Bone marrow (tissue), 2 donors: ENCODE results near the gene KBTBD2.
"Not testable (repeated sequence)": the region's sequence is repeated elsewhere in the genome, so short reads cannot be mapped to it uniquely, and the experiment has no call there.

ENCODE experiments used
- DNase-seq, 2 donors: peaks; one replicate each; lab custom pipeline; 2025; lab: John Stamatoyannopoulos, UW

Gene KBTBD2

DNA sequence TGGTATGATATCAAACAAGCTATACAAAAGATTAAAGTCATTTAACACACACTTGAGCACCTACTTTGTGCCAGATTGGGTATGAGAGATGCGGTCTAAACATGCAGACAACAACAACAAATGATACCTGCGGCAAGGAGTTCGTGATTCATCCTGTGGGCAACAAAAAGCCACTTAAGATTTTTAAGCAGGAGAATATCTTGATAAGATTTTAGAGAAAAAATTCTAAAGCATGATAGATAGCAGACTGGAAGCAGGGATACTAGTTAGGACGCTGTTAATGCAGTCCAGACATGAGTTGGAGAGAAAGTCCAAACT, 1.6 kb upstream of the KBTBD2 start:
- DNase-seq, result no peak

DNA sequence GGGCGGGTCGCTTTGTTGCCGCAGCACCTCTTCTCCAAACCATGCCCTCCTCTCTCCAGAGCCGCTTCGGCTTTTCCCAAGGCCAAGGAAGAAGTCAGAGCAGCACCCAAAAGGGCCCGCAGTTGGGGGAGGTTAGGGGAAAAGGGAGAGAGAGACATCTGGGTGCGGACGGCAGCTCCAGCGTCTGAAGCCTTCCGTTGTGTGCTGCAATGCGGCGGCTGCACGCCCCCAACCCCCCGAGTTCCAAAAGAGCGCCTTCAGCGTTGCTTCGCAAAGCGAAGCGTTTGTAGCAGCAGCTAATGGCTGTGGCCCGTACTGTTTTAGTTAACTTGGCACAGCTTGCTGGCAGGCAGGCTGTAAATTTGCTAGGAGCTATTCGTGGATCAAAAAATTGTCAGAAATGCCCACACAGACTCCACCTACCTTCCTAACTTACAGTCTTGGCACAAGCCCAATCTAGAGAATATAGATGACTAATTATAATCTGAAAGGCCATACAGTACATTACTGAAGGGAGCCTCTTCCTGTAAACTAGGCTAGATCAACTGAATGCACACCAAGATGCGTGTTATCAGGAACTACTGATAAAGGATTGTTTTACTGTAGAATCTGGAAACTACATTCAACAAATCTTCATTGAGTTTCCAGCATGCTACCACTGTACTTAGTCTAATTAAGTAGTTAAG, 1.1 kb upstream of the KBTBD2 start:
- peak; percentile 73 to 74 for DNase-seq

DNA sequence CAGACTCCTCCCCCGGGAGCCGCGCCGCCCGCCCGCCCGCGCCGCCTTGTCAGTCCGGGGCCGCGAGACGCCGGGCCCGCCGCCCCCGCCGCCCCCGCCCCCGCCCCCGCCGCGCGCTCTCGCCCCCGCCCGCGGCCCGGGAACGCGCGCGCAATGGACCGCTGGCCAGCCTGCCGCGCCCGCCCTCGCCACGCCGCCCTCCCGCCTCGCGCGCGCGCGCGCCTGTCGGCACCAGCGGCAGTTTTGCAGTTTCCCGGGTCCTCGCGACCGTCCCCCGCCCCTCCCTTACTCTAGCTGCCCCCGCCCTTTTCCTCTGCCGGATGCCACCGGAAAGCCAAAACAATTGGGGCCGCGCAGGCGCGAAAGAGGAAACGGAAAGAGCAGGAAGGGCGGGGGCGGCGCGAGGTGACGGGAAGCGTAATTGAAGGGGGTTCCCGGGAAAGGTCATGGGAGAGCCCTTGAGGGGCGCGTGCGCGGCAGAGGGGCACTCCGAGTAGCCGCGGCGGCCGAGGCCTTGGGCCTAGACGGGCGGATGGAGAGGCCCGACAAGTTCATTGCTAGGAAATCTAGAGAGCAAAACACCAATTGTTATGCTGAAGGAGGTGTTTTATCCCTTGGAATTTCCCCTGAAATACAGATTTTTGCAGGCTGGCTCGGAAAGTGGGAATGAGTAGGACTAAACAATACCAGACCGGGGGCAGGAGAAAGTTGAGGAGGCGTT, 400 bp upstream of the KBTBD2 start:
- DNase-seq, result peak; percentile 85 to 95

GRCh38 chr7:32890793-32891042, 842 bp downstream of the KBTBD2 start:
- peak in 1 of 2 donors; percentile 19 for DNase-seq

- peak in 1 of 2 donors; percentile 6 for DNase-seq
These were observed 1.4 kb downstream of the KBTBD2 start for GRCh38 chr7:32890010-32890792.

DNA sequence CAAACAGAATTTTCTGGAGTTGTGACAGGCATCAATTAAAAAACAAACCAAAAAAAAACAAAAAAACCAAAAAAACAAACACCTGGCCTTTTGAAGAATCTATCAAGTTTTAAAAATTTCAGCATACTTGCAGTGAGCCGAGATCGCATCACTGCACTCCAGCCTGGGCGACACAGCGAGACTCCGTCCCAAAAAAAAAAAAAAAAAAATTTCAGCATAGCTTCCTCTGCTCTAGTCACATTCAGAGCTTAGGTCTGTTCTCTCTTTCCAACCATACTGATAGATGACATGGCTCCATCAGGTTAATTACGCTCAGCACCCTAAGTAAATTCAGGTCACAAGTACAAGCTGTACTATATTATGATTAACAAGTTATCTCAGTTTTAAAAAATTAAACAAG, 3.1 kb downstream of the KBTBD2 start:
- no peak for DNase-seq

GRCh38 chr7:32887395-32887794, 4.2 kb downstream of the KBTBD2 start:
- DNase-seq, result no peak

GRCh38 chr7:32881074-32881982, 10.2 kb downstream of the KBTBD2 start:
- no peak for DNase-seq

DNA sequence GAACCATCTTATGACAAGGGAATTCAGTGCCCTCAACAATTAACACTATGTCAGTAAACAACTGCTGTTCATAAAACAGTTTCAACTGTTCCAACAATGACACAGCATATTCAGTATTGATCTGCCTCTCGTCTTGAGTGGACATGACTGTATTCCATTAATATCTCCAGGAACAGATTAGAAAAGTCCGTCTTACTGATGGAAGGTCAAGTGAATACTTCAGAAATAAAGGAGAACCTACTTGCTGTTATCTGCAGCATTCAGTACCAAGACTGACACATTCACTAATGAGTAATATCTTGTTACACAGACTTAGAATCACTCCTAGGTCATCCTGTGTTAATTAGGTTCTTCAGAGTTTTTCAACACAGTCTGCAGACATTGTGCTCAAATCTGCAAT, 12.1 kb downstream of the KBTBD2 start:
- DNase-seq, result no peak

- DNase-seq, result not testable (repeated sequence)
These were observed 13.5 kb downstream of the KBTBD2 start for GRCh38 chr7:32878023-32878422.

GRCh38 chr7:32872421-32872820, 19.1 kb downstream of the KBTBD2 start:
- no peak for DNase-seq

- no peak for DNase-seq
These were observed 19.8 kb downstream of the KBTBD2 start for GRCh38 chr7:32871624-32872371.

DNA sequence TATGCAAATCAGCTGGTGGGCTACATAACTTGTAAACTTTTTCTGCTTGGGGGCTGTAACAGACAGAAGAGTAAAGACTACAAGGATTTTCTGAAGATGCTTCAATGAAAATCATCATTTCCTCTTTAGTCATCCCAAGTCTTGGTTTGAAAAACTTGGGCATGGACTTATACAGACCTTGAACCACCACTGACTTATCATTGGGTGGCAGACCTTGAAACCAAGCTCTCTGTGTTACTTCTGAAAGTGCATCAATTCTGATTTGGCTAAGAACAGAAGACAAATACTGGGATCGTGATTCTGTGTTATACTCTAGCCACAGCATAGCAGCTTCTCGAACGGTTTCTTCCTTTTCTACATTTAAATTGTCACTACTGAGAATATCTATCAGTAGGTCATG, 21.3 kb downstream of the KBTBD2 start:
- DNase-seq, result no peak

GRCh38 chr7:32869716-32870115, 21.8 kb downstream of the KBTBD2 start:
- DNase-seq, result no peak

- DNase-seq, result no peak
These were observed 23.4 kb downstream of the KBTBD2 start for GRCh38 chr7:32868116-32868515.

- no peak for DNase-seq
These were observed 26.0 kb downstream of the KBTBD2 start for GRCh38 chr7:32865448-32866030.

DNA sequence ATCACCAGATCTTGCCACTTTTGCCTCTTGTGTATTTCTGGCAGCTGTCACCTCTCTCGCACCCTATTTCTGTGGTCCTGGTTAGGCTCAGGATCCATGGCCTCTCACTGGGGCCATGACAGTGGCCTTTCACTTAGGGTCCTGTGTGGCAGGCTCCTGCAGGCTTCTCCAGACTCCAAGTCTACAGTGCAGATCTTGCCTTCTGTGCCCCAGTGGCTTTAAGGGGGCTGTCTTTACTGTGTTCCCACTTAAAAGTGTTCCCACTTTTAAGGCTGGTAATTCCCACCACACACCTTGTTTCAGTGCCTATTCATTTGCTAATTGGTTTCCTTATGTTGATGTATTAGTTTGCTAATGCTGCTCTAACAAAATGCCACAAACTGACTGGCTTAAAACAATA, 27.7 kb downstream of the KBTBD2 start:
- not testable (repeated sequence) for DNase-seq

GRCh38 chr7:32860090-32860489, 31.5 kb downstream of the KBTBD2 start:
- no peak for DNase-seq

DNA sequence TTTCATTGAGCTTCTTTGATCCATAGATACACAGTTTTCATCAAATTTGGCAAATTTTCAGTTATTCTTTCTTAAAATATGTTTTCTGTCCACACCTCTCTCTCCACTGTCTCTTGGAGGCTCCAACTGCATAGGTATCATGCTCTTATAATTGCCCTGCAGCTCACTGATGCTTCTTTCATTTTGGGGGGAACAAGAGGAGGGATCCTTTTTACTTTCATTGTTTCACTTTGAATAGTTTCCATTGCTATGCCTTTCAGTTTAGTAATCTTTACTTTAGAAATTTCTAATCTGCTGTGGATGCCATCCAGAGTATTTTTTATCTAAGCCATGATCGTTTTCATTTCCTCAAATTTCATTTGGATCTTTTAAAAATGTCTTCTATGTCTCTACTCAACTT, 32.9 kb downstream of the KBTBD2 start:
- DNase-seq, result no peak

GRCh38 chr7:32857063-32857462, 34.5 kb downstream of the KBTBD2 start:
- DNase-seq, result not testable (repeated sequence)
